Measurements from ENCODE around the gene CAMKK1.
"Not testable (repeated sequence)": the region's sequence is repeated elsewhere in the genome, so short reads cannot be mapped to it uniquely, and the experiment has no call there.

The CAMKK1 gene

DNA sequence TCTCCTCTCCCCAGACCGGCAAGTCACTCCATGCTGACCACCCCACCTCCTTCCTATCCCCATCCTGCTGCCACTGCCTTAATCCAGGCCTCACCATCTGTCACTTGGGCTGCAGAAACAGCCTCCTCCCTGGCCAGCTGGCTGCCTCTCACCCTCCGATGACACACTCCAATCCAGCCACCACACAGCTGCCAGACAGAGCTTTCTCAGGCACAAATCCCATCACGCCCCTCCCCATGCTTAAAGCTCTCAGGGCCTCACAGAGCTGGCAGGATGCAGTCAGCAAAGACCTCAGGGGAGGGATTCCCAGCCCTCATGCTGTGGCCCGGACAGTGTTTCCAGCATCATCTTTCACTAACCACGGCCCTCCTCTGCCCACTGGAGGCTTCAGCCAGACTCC is 13.7 kb downstream of the CAMKK1 start:
- no peak for DNase-seq
- ATAC-seq = no peak

GRCh38 chr17:3877220-3877619 is 15.6 kb downstream of the CAMKK1 start:
- no peak for ATAC-seq

GRCh38 chr17:3875317-3875716 is 17.5 kb downstream of the CAMKK1 start:
- ATAC-seq = no peak
- DNase-seq = no peak

More at GRCh38 chr17:3877220-3877619, 15.6 kb downstream of the CAMKK1 start:
- DNase-seq = no peak

GRCh38 chr17:3873862-3874261 is 19.0 kb downstream of the CAMKK1 start:
- ATAC-seq (no peak), DNase-seq (no peak)

GRCh38 chr17:3870871-3871306 is 22.0 kb downstream of the CAMKK1 start:
- ATAC-seq = no peak

GRCh38 chr17:3867606-3868005 is 25.2 kb downstream of the CAMKK1 start:
- ATAC-seq = no peak
- no peak for DNase-seq

More at GRCh38 chr17:3870871-3871306, 22.0 kb downstream of the CAMKK1 start:
- DNase-seq = no peak

- ATAC-seq (no peak), DNase-seq (no peak)
These were observed 25.7 kb downstream of the CAMKK1 start for GRCh38 chr17:3867106-3867505.

DNA sequence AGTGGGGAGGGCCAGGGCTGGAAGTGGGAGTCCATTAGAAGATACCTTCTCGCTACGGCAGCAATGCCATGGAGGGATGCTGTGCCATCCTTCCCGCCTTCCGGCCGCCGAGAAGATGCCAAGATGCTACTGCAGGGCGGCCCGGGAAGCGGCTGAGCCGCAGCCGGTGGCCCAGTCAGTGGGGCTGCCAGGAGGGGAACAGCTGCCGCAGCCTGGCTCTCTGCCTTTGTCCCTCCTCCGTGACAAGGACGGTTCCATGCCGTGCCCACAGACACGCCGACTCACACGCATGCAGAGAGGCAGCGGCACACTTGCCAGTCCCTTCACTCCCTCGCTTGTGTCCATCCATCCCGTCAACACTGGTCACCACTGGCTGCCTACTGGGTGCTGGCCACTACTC is 26.6 kb downstream of the CAMKK1 start:
- DNase-seq = no peak
- no peak for ATAC-seq

DNA sequence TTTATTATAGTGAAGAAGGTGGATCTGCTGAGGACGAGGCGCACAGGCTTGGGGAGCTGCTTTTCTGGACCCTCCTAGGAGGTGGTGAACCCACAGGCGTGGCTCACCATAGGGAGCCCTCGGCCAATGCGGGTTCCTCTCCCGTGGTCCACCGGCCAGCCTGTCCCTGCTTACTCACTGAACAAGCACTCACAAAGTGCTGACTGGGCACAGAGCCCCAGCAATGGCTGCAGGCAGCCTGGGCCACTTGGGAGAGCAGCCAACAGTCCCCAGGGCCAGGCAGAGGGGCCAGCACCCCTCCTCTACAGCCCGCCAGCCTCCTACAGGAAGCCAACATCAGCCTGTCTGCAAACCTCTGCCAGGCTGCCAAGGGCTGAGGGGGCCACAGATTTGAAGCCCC is 27.7 kb downstream of the CAMKK1 start:
- no peak for ATAC-seq
- no peak for DNase-seq

DNA sequence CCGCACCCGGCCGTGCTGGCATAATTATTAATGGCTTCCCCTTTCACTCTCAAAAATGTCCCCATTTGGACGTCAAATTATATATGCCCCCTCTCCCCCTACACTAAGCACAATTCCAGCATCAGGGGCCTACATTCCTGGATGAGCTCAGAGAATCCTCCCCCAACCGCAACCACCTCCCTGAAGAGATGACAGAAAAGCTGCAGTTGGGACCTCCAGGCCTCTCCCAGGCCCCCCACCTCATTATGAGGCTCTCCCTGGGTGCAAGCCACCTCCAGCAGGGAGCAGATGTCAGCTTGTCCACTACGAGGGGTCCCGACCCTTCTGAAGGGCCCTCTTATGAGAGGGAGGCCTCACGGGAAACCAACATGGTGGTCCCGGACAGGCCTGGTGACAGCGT is 28.3 kb downstream of the CAMKK1 start:
- ATAC-seq (no peak), DNase-seq (no peak)

DNA sequence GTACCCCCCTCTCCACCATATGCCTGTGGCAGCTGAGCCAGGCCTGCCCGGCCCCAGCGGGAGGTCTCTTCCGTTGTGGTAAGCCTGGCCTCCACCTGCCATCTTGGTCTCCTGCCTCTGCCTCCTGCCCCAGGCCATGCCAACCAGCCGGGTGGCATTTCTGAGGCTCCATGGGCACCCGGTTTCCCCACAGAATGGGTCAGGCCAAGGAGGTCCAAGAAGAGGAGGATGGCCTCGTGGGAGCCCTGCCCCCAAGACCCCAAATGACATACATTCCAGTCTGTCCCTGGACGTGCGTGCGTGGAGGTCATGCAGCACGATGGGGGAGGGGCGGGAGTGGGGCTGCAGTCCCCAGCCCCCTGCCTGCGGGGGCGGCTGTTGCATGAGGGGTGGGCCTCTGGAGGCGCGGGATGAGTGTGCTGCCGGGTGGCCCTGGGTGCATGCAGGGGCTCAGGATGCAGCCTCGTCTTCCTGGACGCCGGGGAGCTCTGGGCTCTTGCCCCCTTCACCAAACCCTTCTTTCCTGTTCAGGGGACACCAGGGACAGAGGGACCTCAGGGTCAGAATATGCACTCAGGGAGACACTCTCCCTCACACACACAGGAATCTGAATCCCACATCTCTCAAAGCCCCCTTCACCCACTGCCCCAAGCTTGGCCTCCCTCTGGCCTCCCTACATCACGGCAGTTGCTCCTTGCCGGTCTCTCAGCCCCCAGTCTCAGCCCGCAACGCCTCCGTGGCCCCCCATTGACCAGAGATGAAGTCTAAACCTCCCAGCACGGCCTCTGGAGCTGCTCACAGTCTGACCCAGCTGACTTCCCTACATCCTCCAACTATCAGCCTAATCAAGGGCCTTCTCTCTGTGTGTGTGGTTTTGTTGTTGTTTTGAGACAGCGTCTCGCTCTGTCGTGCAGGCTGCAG is 30.8 kb downstream of the CAMKK1 start:
- DNase-seq = no peak
- ATAC-seq = no peak

DNA sequence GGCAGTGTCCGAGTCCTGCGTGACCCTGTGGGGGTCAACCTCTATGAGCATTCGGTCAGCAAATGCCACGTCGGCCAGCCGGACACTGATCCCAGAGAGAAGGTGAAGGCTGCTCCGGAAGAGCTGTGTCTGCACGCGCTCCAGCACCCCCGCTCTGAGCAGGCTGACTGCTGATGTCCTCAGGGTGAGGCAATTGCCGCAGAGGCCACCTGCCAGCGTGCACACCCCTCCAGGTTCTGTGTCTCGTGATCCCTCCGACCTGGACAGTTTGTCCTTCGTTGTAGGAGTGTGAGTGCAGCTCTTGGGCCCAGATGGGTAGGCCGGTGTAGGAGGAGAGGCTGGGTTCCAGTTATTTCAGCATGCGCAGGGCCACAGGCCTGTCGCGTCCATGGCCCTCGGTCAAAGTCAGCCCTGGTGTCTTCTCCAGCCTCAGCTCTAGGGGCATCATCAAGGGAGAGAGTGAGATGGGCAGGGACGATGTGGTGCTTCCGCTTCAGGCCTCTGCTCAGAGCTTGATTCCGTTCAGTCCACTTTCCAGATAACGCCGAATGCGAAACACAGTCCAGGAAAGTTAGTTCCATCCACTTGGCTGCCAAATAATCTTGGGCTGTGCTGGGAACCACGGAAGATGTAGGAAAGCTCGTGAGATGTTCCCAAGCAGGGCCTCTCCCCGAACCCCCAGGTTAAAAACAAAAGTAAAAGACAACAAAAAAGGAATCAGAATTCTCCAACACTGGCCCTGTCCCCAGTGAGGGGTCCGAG is 31.7 kb downstream of the CAMKK1 start:
- no peak for ATAC-seq
- DNase-seq = no peak

- ATAC-seq = no peak
- no peak for DNase-seq
These were observed 32.9 kb downstream of the CAMKK1 start for GRCh38 chr17:3859940-3860339.

- DNase-seq (no peak), ATAC-seq (no peak)
These were observed 35.4 kb downstream of the CAMKK1 start for GRCh38 chr17:3857261-3858105.

DNA sequence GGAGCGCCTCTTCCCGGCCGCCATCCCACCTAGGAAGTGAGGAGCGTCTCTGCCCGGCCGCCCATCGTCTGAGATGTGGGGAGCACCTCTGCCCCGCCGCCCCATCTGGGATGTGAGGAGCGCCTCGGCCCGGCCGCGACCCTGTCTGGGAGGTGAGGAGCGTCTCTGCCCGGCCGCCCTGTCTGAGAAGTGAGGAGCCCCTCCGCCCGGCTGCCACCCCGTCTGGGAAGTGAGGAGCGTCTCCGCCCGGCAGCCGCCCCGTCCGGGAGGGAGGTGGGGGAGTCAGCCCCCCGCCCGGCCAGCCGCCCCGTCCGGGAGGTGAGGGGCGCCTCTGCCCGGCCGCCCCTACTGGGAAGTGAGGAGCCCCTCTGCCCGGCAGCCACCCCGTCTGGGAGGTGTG is 38.6 kb downstream of the CAMKK1 start:
- not testable (repeated sequence) for ATAC-seq, DNase-seq

DNA sequence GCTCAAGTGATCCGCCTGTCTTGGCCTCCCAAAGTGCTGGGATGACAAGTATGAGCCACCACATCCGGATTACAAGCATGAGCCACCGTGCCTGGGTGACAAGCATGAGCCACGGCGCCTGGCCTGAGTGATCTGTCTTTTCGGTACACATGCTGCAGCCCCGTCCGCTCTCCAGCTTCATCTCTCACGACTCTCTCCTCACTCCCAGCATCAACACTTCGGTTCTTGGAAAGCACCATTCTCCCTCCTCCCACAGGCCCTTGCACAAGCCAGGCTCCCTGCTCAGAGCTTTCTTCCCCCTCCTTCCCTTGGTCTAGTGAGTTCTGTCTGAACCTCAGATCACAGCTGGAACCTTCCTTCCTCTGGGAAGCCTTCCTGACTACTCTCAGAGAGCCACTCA is 40.3 kb downstream of the CAMKK1 start:
- DNase-seq = no peak

GRCh38 chr17:3851461-3852100 is 41.3 kb downstream of the CAMKK1 start:
- DNase-seq = no peak
- ATAC-seq = no peak

More for the DNA sequence above, 40.3 kb downstream of the CAMKK1 start:
- ATAC-seq = no peak

DNA sequence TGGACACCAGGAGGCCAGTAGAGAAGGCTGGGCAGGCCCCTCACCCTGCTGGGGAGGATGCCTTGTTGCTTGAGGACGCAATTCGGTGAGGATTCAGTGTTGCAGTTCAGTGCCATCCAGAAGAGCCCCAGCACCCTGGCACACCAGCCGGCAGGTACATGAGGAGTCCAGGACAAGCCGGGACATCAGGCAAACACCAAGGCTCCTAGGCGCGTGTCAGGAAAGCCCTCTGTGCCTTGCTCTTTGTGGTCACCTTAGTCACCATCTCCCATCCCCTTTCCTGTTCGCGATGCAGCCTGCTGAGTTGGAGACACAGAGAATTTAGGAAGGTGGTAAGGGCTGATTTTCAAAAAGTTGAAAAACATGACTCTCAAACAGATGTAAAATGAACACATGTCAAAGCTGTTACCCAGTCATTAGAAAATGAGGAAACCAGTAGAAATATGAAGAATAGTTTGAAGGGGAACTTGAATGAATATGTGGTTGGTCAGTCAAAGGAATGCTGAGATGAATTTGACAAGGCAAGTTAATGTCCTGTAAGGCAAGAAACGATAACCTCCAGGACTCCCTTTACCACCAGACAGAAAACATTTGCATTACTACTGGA is 44.5 kb downstream of the CAMKK1 start:
- ATAC-seq (no peak), DNase-seq (no peak)

DNA sequence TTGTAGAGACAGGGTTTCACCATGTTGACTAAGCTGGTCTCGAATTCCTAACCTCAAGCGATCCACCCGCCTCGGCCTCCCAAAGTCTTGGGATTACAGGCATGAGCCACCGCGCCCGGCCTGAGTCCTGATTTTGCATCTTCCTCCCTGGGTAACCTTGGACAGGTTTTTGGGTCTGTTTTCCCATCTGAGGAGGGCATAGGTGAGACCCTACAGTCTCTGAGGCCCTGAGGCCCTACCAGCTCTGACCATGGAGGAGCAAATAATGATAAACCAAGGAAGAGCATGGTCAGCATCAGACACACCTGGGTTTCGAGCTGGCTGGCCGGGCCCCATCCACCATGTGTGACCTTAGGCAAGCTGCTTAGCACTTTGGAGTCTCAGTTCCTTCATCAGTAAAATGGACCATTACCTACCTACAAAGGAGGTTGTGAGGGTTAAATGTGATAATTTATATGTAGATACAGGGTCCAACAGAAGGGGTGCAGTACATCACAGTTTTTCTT is 45.6 kb downstream of the CAMKK1 start:
- DNase-seq (no peak), ATAC-seq (no peak)

DNA sequence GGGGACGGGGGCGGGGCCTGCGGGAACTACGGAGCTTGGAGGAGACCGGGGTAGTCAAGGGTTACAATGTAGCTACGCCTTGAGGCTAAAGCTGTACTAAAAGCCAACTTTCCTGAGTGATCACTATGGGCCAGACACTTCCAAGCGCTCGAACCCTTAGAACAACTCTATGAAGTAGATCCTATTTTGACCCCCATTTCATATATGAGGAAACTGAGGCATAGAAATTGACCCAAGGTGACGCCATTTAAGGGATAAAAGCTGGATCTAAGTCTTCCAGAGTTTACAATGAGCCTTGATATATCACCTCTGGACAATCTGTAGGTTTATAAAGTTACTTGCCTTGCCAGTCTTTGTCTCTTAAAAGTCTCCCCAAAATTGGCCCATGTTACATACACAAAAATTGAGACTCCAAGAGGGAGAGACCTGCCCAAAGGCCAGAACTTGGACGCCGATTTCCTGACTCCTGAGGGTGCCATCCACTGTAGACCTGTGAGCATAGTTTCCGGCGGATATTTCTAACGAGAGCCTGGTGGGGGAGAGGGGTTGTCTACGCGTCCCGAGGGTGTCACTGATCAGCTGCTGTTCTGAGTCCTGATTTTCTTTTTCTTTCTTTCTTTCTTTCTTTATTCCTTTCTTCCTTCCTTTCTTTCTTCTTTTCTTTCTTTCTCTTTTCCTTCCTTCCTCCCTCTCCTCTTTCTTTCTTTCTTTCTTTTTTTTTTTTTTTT is 46.3 kb downstream of the CAMKK1 start:
- DNase-seq (no peak), ATAC-seq (no peak)

Data from stimulated activated naive CD8-positive, alpha-beta T cell treated with anti-CD3 and anti-CD28 coated beads, Interleukin-15, Interleukin-2, amounts not matched to agents 100 U/mL and 50 U/mL, for 24 hours (primary cell).